Type B pancreatic cell (in vitro differentiated cells): Measurements from ENCODE around the gene ADCY2. TPM values are rescaled to one million over a fixed set of nuclear protein-coding genes. Genes with fewer than 3 reads are reported as not detected.
"Not testable (repeated sequence)": the region's sequence is repeated elsewhere in the genome, so short reads cannot be mapped to it uniquely, and the experiment has no call there.

Experiments
- DNase-seq: peaks from one replicate; pipeline ENCODE4 v3.0.0; 2021; ENCODE audit warnings: mixed read lengths; ENCODE audit not compliant: unreplicated experiment; ENCODE audit errors: extremely low spot score
- H3K27ac Mint-ChIP-seq: 2 replicates; pipeline ENCODE4 v1.8.0; 2021; ENCODE audit warnings: mild to moderate bottlenecking, mixed read lengths
- H3K27me3 Mint-ChIP-seq: 2 replicates; pipeline ENCODE4 v1.8.0; 2021; ENCODE audit warnings: mixed read lengths
- H3K36me3 Mint-ChIP-seq: 2 replicates; pipeline ENCODE4 v1.8.0; 2021; ENCODE audit warnings: mixed read lengths
- H3K4me1 Mint-ChIP-seq: one replicate; pipeline ENCODE4 v1.8.0; 2021; ENCODE audit warnings: mixed read lengths; ENCODE audit not compliant: unreplicated experiment
- H3K4me3 Mint-ChIP-seq: 2 replicates; pipeline ENCODE4 v1.8.0; 2021; ENCODE audit warnings: mild to moderate bottlenecking, mixed read lengths
- H3K9me3 Mint-ChIP-seq: 2 replicates; pipeline ENCODE4 v1.8.0; 2021; ENCODE audit warnings: mixed read lengths
- total RNA-seq: library from RNA; stranded (reverse); gene quantifications from 2 replicates; pipeline ENCODE4 v1.2.1, GENCODE V29; 2021; ENCODE audit warnings: low replicate concordance
- TF ChIP-seq, protein P1 (sequence below): fragments of 200-600 bp; sonication (generic); conservative IDR thresholded peaks from 2 replicates; pipeline ENCODE4 v1.5.0; 2021; ENCODE audit warnings: antibody characterized with exemption, mild to moderate bottlenecking

Gene ADCY2
- total RNA-seq, 1 donor from 2014 or later, result 79.7 TPM

DNA sequence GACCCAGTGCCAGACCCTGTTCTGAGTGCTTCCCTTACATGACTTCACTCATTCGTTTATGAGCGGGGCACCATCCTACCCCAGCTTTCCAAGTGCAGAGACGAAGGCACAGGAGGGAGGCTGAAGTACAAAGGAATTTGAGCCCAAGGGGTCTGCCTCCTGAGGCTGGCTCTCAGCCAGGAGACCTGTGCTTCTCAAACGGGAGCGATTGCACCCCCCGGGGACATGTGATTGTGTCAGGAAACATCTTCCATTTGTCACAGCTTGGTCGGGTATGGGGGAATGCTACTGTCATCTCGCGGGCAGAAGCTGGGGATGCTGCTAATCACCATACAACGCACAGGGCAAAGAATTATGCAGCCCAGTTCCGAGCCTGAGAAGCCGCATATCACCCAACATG is 23.9 kb downstream of the ADCY2 start:
- Mint-ChIP-seq H3K27me3 (peaks cover 52% of the 10 kb centered on the region), H3K4me1 (peaks cover 52% of the 10 kb centered on the region), H3K4me3 (no peak overlapping the region), H3K27ac (no peak overlapping the region), H3K36me3 (peaks cover 5% of the 10 kb centered on the region), H3K9me3 (no peaks in the 10 kb centered on the region)
- TF ChIP-seq, protein P1, sequence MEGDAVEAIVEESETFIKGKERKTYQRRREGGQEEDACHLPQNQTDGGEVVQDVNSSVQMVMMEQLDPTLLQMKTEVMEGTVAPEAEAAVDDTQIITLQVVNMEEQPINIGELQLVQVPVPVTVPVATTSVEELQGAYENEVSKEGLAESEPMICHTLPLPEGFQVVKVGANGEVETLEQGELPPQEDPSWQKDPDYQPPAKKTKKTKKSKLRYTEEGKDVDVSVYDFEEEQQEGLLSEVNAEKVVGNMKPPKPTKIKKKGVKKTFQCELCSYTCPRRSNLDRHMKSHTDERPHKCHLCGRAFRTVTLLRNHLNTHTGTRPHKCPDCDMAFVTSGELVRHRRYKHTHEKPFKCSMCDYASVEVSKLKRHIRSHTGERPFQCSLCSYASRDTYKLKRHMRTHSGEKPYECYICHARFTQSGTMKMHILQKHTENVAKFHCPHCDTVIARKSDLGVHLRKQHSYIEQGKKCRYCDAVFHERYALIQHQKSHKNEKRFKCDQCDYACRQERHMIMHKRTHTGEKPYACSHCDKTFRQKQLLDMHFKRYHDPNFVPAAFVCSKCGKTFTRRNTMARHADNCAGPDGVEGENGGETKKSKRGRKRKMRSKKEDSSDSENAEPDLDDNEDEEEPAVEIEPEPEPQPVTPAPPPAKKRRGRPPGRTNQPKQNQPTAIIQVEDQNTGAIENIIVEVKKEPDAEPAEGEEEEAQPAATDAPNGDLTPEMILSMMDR, result no peak
- DNase-seq, result no peak

DNA sequence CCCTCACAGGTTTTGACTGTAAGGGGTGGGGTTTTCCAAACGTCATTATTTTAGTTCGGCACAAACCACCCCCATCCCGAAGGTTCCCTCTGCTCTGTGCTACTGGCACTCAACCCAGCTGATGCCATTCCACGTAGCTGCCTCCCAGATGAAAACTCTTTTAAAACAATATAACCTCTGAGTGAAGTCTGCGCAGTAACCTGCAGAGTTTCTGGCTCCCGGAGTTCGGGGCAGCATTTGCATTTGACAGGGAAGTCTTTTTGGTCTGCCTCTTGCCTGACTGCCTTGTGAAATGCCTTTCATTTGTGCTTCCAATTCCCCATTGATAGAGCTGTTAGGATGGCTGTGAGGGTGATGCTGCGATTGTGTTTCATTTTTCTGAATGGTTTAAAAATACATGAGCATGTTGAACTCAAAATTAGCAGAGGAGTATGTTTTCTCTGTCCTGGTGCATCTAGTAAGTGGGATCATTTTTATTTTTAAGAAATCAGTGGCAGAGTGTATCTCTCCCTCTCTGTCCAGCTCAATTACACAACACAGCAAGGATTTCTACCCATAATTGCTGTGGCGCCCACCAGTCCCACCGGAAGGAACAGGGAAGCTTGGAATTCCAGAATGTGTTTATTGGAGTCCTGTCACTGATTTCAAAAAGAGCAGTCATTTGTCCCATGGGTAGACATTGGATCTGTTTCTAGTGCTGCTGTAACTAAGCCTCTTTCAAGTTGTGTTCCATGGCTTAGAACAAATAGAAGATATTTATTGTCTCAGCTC is 24.8 kb downstream of the ADCY2 start:
- Mint-ChIP-seq H3K27ac (no peak overlapping the region), H3K9me3 (no peaks in the 10 kb centered on the region), H3K27me3 (peaks cover 49% of the 10 kb centered on the region), H3K36me3 (peaks cover 2% of the 10 kb centered on the region), H3K4me3 (no peak overlapping the region), H3K4me1 (peaks cover 50% of the 10 kb centered on the region)
- TF ChIP-seq, protein P1, result no peak
- no peak for DNase-seq

GRCh38 chr5:7422316-7423106 is 26.6 kb downstream of the ADCY2 start:
- Mint-ChIP-seq H3K36me3 (no peaks in the 10 kb centered on the region), H3K4me3 (no peak overlapping the region), H3K27ac (no peak overlapping the region), H3K27me3 (peaks cover 44% of the 10 kb centered on the region), H3K9me3 (no peaks in the 10 kb centered on the region), H3K4me1 (peaks cover 48% of the 10 kb centered on the region)
- TF ChIP-seq, protein P1, result no peak
- DNase-seq, result no peak

GRCh38 chr5:7423231-7423630 is 27.3 kb downstream of the ADCY2 start:
- not testable (repeated sequence) for H3K27ac Mint-ChIP-seq, H3K9me3 Mint-ChIP-seq, H3K36me3 Mint-ChIP-seq, H3K4me3 Mint-ChIP-seq, DNase-seq
- peaks cover 38% of the 10 kb centered on the region for H3K27me3 Mint-ChIP-seq
- H3K4me1 Mint-ChIP-seq, result peaks cover 45% of the 10 kb centered on the region

GRCh38 chr5:7425830-7426229 is 29.9 kb downstream of the ADCY2 start:
- no peaks in the 10 kb centered on the region for H3K9me3 Mint-ChIP-seq
- H3K27me3 Mint-ChIP-seq, result peaks cover 23% of the 10 kb centered on the region
- H3K4me1 Mint-ChIP-seq, result peaks cover 25% of the 10 kb centered on the region
- no peaks in the 10 kb centered on the region for H3K36me3 Mint-ChIP-seq
- no peak overlapping the region for H3K4me3 Mint-ChIP-seq
- DNase-seq, result no peak
- TF ChIP-seq, protein P1, result no peak
- no peak overlapping the region for H3K27ac Mint-ChIP-seq

- Mint-ChIP-seq H3K9me3 (no peaks in the 10 kb centered on the region), H3K36me3 (no peaks in the 10 kb centered on the region), H3K4me3 (no peak overlapping the region), H3K27me3 (peaks cover 19% of the 10 kb centered on the region), H3K4me1 (peaks cover 21% of the 10 kb centered on the region), H3K27ac (no peak overlapping the region)
- TF ChIP-seq, protein P1, result no peak
- no peak for DNase-seq
Measured at GRCh38 chr5:7426284-7426683, 30.3 kb downstream of the ADCY2 start.
